ENCODE data around the gene C13orf46. TPM values are rescaled to one million over a fixed set of nuclear protein-coding genes. Genes with fewer than 3 reads are reported as not detected.

The C13orf46 gene
- polyA plus RNA-seq, 3 donors from 2014 or later = 0.07 to 1.1 TPM; not detected in 1

DNA sequence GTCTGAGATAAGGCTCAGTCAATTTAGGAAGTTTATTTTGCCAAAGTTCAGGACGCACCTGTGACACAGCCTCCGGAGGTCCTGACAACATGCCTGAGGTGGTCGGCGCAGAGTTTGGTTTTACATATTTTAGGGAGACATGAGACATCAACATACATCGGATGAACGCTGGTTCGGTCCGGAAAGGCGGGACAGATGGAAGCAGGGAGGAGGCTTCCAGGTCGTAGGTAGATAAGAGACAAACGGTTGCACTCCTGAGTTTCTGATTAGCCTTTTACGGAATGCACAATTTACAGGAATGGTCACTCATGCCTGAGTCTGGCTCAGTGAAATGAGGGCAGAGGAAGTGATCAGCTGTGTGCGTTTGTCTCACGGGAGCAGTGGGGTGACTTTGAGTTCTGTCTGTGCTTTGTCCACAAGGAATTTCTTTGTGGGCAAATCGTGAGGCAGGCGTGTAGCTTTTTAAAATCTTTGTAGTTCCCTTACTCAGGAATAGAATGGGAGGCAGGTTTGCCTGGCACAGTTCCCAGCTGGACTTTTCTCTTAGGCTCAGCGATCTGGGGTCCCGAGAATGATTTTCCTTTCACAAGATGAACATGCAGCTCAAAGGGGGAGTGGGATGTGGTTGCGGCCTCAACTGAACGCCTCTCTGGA is 36.2 kb downstream of the C13orf46 start:
- Mint-ChIP-seq H3K27me3 (ENCODE audit: low read depth in 3 of 3) (peaks cover 17 to 32% (median 21%) of the 10 kb centered on the region in 3 donors), H3K4me1 (no peaks in the 10 kb centered on the region), H3K36me3 (no peaks in the 10 kb centered on the region), H3K4me3 (no peak overlapping the region), H3K27ac (no peak overlapping the region), H3K9me3 (no peaks in the 10 kb centered on the region)
- DNase-seq = no peak

DNA sequence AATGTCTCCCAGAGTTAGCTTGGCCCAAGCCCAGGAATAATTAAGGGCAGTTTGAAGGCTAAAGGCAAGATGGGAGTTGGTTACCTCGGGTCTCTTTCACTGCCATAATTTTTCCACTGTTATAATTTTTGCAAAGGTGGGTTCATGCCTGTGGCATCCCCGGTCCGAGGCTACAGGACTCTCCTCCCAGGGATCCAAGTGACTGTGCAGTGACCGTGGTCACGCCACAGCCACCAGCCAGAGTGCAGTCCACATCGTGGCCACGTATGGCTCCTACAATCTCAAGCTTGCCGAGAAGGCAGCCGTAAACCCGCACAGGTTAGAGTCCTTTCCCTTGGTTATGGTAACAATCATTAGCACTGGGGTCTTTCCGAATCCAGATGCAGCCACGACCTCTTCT is 36.8 kb downstream of the C13orf46 start:
- DNase-seq = no peak
- Mint-ChIP-seq H3K27ac (no peak overlapping the region), H3K9me3 (peaks cover 0 to 3% (median 0%) of the 10 kb centered on the region in 6 donors), H3K4me1 (peaks cover 1 to 5% of the 10 kb centered on the region in 2 donors), H3K27me3 (ENCODE audit: low read depth in 3 of 3) (peaks cover 17 to 32% (median 19%) of the 10 kb centered on the region in 3 donors), H3K4me3 (no peak overlapping the region), H3K36me3 (no peaks in the 10 kb centered on the region)

DNA sequence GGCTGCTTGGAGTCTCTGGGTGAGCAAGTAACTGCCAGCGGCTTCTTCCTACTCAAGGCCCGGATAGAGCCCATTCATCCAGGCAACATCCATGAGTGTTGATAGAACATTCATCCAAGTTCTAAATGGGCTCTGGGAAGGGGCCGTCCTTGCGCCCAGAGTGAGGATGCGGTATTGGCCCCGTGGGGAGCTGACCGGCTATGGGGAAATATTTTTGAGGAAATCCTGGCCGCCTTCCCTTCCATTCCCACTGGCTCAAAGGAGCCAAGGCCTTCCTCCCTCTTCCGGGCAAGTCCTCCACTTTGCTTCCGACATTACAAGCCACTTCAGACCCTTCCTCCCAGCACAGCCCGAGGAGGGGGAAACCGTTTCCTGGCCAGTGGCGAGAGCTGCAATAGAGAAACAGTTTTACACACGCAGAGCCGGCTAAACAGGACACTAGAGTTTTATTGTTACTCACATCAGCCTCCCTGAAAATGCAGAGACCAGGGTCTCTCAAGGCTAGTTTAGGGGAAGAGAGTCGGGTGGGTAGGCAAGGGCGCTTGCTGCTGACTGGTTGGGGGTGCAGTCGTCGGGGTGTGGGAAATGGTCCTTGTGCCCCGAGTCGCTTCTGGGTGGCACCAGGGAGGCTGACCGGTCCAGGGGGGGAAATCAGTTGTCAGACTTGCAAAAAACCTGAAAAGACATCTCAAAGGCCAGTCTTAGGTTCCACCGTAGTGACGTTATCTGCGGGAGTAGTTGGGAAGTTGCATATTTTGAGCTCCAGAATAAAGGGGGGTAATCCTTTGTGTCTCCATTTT is 37.5 kb downstream of the C13orf46 start:
- DNase-seq = no peak

DNA sequence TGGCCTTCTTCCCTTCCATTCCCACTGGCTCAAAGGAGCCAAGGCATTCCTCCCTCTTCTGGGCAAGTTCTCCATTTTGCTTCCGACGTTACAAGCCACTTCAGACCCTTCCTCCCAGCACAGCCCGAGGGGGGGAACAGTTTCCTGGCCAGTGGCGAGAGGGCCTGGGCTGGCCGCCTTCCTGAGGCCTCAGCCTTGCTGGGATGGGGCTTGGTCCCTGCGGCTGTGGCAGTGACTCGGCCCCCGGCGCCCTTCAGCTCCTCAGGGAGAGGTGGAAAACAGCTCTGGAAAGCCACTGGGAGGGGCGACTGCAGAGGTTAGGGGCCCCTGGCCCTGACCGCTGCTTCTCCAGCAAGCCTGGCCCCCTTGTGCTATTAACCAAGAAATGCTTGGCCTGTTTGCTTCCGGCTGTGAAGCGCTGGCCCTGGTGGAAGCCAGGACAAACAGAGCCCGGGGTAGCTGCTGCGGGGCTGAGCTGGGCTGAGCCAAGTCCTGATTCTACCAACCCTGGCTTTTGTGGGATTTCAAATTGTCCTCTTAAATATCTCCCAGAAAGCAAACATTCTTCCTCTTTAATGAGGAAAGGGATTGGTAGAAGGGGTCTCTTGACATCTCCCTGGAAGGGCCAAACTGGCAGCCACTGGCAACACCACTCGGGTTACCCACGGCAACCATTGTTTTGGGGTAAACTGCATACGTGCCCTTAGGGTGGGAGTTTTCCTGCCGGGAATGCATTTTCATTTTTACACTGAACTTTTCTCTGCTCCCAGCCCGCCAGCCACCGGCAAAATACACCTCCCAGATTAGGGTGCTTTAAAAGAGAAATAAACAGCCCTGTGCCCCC is 38.7 kb downstream of the C13orf46 start:
- no peak for DNase-seq
- Mint-ChIP-seq H3K27ac (no peak overlapping the region), H3K9me3 (peaks cover 0 to 3% (median 0%) of the 10 kb centered on the region in 6 donors), H3K4me3 (no peak overlapping the region), H3K4me1 (peaks cover 12 to 18% of the 10 kb centered on the region in 2 donors), H3K36me3 (no peaks in the 10 kb centered on the region), H3K27me3 (ENCODE audit: low read depth in 3 of 3) (peaks cover 18 to 35% (median 20%) of the 10 kb centered on the region in 3 donors)

More for the DNA sequence above, 37.5 kb downstream of the C13orf46 start:
- H3K4me3 Mint-ChIP-seq = no peak overlapping the region
- H3K9me3 Mint-ChIP-seq = peaks cover 0 to 3% (median 0%) of the 10 kb centered on the region in 6 donors
- H3K4me1 Mint-ChIP-seq = peaks cover 7 to 12% of the 10 kb centered on the region in 2 donors
- peaks cover 14 to 29% (median 17%) of the 10 kb centered on the region in 3 donors for H3K27me3 Mint-ChIP-seq (ENCODE audit: low read depth in 3 of 3)
- no peaks in the 10 kb centered on the region for H3K36me3 Mint-ChIP-seq
- H3K27ac Mint-ChIP-seq = no peak overlapping the region

DNA sequence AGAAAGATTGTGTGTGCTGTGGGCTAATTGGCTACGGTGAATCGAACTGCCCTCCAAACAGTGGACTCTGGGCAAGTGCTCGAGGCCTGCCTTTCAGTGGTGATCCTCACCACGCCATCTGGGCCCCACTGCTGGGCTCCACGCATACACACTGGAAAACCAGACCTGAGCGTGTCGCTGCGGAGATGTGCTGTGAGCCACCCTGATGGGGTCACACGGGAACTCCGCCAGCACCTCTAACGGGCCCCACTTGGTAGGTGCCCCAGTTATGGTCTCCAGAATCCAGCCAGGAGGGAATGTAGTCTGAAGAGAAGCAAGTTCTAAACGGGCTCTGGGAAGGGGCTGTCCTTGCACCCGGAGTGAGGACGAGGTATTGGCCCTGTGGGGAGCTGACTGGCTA is 39.3 kb downstream of the C13orf46 start:
- H3K4me1 Mint-ChIP-seq = peaks cover 12 to 18% of the 10 kb centered on the region in 2 donors
- no peak overlapping the region for H3K27ac Mint-ChIP-seq
- no peak for DNase-seq
- H3K27me3 Mint-ChIP-seq (ENCODE audit: low read depth in 3 of 3) = peaks cover 18 to 35% (median 20%) of the 10 kb centered on the region in 3 donors
- no peak overlapping the region for H3K4me3 Mint-ChIP-seq
- peaks cover 0 to 3% (median 0%) of the 10 kb centered on the region in 6 donors for H3K9me3 Mint-ChIP-seq
- H3K36me3 Mint-ChIP-seq = no peaks in the 10 kb centered on the region

DNA sequence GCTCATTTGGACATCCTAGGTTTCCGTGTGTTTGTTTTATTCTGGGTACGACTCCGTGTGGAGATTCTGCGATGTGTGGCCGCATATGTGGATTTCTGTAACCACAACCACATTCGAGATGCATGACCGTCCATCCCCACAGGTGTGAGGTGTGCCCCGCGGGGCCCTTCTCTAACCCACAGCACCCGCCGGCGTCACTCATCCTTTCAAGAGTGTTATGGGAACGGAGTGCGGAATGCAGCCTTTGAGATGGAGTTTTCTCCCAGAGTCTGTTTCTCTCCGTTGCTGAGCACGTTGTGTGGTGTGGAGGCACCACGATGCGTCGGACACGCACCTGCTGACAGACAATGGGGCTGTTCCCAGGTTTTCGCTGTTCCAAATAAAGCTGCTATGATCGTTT is 40.0 kb downstream of the C13orf46 start:
- Mint-ChIP-seq H3K9me3 (peaks cover 0 to 3% (median 0%) of the 10 kb centered on the region in 6 donors), H3K4me3 (no peak overlapping the region), H3K4me1 (peaks cover 12 to 18% of the 10 kb centered on the region in 2 donors), H3K36me3 (no peaks in the 10 kb centered on the region), H3K27ac (no peak overlapping the region), H3K27me3 (ENCODE audit: low read depth in 3 of 3) (peaks cover 18 to 33% (median 21%) of the 10 kb centered on the region in 3 donors)
- no peak for DNase-seq

DNA sequence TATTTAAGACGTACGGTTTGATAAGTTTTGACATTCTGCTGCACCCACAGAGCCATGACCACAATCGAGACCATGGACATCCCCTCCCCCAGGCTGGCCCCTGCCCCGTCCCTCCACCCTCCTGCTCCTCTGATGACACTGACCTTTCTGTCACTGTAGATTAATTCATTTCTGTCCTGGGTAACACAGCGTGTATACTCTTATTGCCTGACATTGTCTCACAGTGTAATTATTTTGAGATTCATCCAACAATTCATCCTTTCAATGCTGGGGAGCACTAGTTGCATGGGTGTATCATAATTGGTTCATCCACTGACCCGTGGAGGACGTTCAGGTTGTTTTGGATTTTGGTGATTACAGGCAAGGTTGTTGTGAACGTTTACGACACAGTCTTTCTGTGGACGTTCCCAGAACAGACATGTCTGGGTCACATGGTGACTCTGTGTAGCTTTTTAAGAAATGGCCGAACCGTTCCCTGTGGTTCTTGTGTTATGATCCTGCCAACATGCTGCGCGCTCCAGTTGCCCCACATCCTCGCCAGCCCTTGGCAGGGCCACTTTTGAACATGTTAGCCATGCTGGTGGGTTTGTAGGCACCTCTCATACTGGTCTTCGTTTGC is 41.9 kb downstream of the C13orf46 start:
- Mint-ChIP-seq H3K27me3 (ENCODE audit: low read depth in 3 of 3) (peaks cover 10 to 22% (median 13%) of the 10 kb centered on the region in 3 donors), H3K36me3 (no peaks in the 10 kb centered on the region), H3K9me3 (peaks cover 0 to 3% (median 0%) of the 10 kb centered on the region in 6 donors), H3K27ac (peak overlapping the region in 2 of 6 donors; percentile 11 to 65), H3K4me3 (peak overlapping the region in 1 of 5 donors; percentile 3), H3K4me1 (peaks cover 12 to 18% of the 10 kb centered on the region in 2 donors)
- no peak for DNase-seq

DNA sequence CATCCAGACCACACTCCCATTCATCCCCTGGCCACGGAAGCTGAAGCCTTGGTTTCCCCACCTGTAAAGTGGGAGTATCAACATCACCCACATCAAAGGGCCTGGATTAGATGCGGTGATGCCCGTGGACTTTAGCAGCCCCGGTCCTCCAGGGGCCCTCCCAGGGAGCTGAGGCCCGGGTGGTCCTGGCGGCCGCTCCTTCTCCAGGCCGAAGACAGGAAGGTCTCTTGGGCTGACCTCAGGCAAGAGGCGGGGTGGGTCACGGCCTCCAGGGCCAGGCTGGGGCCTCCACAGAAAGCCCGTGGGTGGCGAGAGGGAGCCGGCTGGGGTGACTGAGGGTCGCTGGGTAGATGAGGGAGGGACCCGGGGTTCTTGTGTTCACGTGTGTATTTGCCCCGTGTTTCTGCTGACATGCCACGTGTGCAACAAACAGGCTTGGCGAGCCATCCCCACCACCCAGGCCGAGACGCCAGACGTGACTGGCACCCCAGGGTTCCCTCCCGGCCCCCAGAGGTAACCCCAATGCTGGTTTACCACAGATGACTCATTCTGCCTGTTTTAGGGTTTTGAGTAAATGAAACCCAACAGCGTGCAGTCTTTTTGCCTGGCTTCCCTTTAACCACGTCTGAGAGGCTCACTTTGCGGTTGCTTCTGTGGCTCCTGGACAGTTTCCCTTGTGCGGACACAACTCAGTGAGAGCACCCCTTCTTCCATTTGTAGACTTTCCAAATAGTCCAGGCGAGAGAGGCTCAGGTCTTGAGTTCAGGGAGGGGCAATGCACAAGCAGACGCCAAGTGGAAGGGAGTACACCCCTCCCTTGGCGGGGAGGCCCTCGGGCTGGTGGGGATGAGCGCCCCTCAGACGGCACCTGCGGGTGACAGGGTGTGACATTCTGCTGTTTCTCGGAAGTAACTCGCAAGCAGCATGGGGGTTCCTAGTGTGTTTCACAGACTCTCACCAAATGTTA is 42.9 kb downstream of the C13orf46 start:
- Mint-ChIP-seq H3K27ac (peak overlapping the region in 5 of 6 donors; percentile 57 to 68 (median 59)), H3K9me3 (peaks cover 0 to 3% (median 0%) of the 10 kb centered on the region in 6 donors), H3K27me3 (ENCODE audit: low read depth in 3 of 3) (peaks cover 13 to 22% (median 14%) of the 10 kb centered on the region in 3 donors), H3K4me1 (peaks cover 12 to 18% of the 10 kb centered on the region in 2 donors), H3K36me3 (no peaks in the 10 kb centered on the region), H3K4me3 (peak overlapping the region in 2 of 5 donors; percentile 33 to 35)
- peak; percentile 60 to 74 (median 63) for DNase-seq

DNA sequence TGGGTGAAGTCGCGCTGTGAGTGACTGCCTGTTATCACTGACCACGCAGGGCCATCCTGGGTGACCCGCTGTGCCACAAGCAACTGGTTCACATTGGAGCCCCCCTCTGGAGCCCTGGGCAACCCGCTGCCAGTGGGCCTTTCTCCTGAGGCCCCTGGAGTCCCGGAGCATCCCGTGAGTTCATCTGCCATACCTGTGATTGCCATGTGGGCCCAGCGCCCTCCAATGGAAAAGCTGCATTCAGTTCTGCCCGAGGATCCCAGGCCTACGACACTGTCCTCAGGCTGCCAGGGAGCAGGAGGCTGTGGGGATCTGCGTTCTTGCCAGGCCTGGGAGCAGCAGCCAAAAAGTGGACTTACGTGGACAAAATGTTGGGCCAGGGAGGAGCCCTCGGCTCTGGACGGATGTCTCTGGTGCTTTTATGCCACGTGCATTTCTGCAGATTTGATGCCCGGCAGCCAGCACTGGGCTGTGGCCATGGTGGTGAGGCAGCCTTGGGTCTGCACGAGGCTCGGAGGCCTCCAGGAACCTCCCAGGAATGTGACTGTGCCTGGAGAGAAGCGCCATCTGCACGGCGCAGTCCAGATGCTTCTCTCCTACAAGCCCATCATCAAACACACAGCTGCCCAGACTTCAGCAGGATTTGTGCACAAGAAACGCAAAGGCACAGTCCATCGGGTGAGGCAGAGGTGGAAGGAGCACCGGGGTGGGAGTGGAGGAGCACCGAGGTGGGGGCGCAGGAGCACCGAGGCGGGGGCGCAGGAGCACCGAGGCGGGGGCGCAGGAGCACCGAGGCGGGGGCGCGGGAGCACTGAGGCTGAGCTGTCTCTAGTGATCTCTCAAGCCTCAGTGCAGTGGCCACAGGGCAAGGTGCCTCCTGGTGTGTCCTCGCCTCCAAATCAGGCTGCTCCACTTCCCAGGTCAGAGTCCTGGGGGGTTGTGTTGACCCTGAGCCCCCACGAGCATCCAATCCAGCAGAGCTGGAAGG is 44.0 kb downstream of the C13orf46 start:
- Mint-ChIP-seq H3K9me3 (peaks cover 0 to 5% (median 0%) of the 10 kb centered on the region in 6 donors), H3K27me3 (ENCODE audit: low read depth in 3 of 3) (peaks cover 14 to 24% (median 16%) of the 10 kb centered on the region in 3 donors), H3K4me3 (no peak overlapping the region), H3K36me3 (no peaks in the 10 kb centered on the region), H3K4me1 (peaks cover 12 to 18% of the 10 kb centered on the region in 2 donors), H3K27ac (no peak overlapping the region)
- DNase-seq = no peak

DNA sequence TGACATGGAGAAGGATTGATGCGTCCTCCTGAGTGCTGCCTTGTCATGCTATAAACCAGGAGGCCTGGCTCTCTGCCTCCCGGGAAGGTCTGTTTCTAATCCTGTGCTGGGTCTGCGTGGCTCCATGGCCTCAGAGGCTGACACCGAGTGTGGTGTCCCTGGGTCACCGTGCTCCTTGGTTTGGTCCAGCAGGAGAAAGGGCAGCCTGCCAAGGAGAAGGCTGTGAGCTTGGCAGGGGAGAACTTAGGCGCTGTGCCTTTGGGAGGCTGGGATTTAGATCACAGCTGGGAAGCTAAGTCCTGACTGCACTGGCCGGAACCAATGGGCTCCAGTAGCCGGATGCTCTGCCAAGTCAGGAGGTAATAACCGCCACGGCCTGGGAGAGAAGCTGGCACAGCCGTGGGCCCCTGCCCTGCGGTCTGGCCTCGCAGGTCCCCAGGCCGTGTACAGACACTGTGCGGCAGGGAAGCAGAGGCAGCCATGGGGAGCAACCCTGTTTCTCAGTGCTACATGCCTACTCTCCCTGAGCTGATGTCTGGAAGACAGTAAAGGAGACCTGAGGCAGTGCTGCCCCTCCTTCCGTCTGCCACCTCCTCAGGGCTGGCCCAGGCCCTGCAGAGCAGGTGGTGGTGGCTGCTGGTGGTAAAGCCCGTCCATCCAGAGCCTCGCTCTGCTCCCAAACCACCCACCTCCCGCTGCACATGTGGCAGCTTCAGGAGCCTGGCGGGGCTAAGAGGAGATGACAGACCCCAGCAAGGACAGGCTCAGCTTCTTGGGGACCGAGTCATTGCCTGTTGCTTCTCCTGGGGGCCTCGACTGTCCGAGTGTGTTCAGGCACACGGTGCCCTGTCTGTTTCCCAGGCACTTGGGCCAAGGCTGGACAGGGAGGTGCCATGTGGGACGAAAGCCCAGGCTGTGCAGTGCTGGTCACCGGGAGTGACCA is 44.9 kb downstream of the C13orf46 start:
- Mint-ChIP-seq H3K27ac (no peak overlapping the region), H3K36me3 (no peaks in the 10 kb centered on the region), H3K9me3 (peaks cover 0 to 5% (median 0%) of the 10 kb centered on the region in 6 donors), H3K27me3 (ENCODE audit: low read depth in 3 of 3) (peaks cover 13 to 21% (median 14%) of the 10 kb centered on the region in 3 donors), H3K4me3 (no peak overlapping the region), H3K4me1 (peaks cover 12 to 18% of the 10 kb centered on the region in 2 donors)
- no peak for DNase-seq

All from immature natural killer cell (primary cell).